Activated CD4-positive, alpha-beta T cell treated with anti-CD3 and anti-CD28 coated beads, Interleukin-2, amount 50 U/mL, for 24 hours (primary cell): ENCODE results near the gene BRD7.

Experiments
- DNase-seq, 2 donors: peaks; one replicate each; pipeline ENCODE4 v3.0.0-alpha.2; 2020; ENCODE audit warnings: low read depth in 1 of 2, low spot score in 1 of 2

Gene BRD7

GRCh38 chr16:50274326-50275097, 94.3 kb downstream of the BRD7 start:
- no peak for DNase-seq

GRCh38 chr16:50273888-50274325, 94.9 kb downstream of the BRD7 start:
- DNase-seq = no peak

GRCh38 chr16:50273382-50273690, 95.5 kb downstream of the BRD7 start:
- DNase-seq = no peak

GRCh38 chr16:50272687-50273381, 96.0 kb downstream of the BRD7 start:
- no peak for DNase-seq

- DNase-seq = no peak
Measured at GRCh38 chr16:50272111-50272571, 96.6 kb downstream of the BRD7 start.

GRCh38 chr16:50271148-50272041, 97.4 kb downstream of the BRD7 start:
- DNase-seq = no peak

- no peak for DNase-seq
Measured at GRCh38 chr16:50270510-50271147, 98.2 kb downstream of the BRD7 start.

- no peak for DNase-seq
Measured at GRCh38 chr16:50269769-50270509, 98.8 kb downstream of the BRD7 start.

GRCh38 chr16:50269061-50269705, 99.6 kb downstream of the BRD7 start:
- no peak for DNase-seq

- no peak for DNase-seq
Measured at GRCh38 chr16:50268352-50268751, 100.4 kb downstream of the BRD7 start.

- DNase-seq = no peak
Measured at GRCh38 chr16:50267651-50268050, 101.1 kb downstream of the BRD7 start.

- DNase-seq = no peak
Measured at GRCh38 chr16:50267151-50267631, 101.6 kb downstream of the BRD7 start.

GRCh38 chr16:50266337-50267091, 102.3 kb downstream of the BRD7 start, which contains the start of gene ADCY7:
Gene ADCY7 (plus strand): TSS chr16:50266551. CDS start chr16:50288180, 21,629 bp downstream.
- peak; percentile 66 to 83 for DNase-seq
